AG10803 (cell line): ENCODE measurements around the gene ROR2.

Source experiments
- DNase-seq: peaks from one replicate; pipeline ENCODE4 v3.0.0; 2010; ENCODE audit warnings: low read depth
- H3K4me3 ChIP-seq: 2 replicates; pipeline ENCODE4 v1.5.1; 2011; ENCODE audit warnings: mild to moderate bottlenecking, low read length, control low read depth
- CTCF ChIP-seq: conservative IDR thresholded peaks from 2 replicates; pipeline ENCODE4 v1.5.1; 2011; ENCODE audit warnings: mild to moderate bottlenecking, low read length, control low read depth, inconsistent platforms

The ROR2 gene

GRCh38 chr9:91694081-91694870, 255.8 kb downstream of the ROR2 start:
- no peak overlapping the region for H3K4me3 ChIP-seq
- no peak for DNase-seq
- no peak for TF ChIP-seq CTCF

GRCh38 chr9:91693226-91693625, 256.8 kb downstream of the ROR2 start:
- no peak overlapping the region for H3K4me3 ChIP-seq
- TF ChIP-seq CTCF = no peak
- DNase-seq = no peak

GRCh38 chr9:91690540-91691249, 259.3 kb downstream of the ROR2 start:
- no peak overlapping the region for H3K4me3 ChIP-seq
- TF ChIP-seq CTCF = no peak
- DNase-seq = no peak

- no peak for DNase-seq
- no peak for TF ChIP-seq CTCF
- H3K4me3 ChIP-seq = no peak overlapping the region
These were observed 261.0 kb downstream of the ROR2 start for GRCh38 chr9:91689006-91689405.

- no peak for TF ChIP-seq CTCF
- DNase-seq = no peak
- H3K4me3 ChIP-seq = no peak overlapping the region
These were observed 266.8 kb downstream of the ROR2 start for GRCh38 chr9:91683269-91683668.

- no peak for TF ChIP-seq CTCF
- peak; percentile 64 for DNase-seq
- H3K4me3 ChIP-seq = no peak overlapping the region
These were observed 267.2 kb downstream of the ROR2 start for GRCh38 chr9:91682806-91683205.
